Neural crest cell (in vitro differentiated cells): ENCODE measurements around the gene MKS1. TPM values are rescaled to one million over a fixed set of nuclear protein-coding genes. Genes with fewer than 3 reads are reported as not detected.
A peak's percentile ranks its signal among the peaks of the same experiment; 100 is the strongest.

Experiments
- DNase-seq: peaks from one replicate; pipeline ENCODE4 v3.0.0; 2021; ENCODE audit warnings: low read depth, mixed read lengths, low spot score
- H3K27ac Mint-ChIP-seq: one replicate; pipeline ENCODE4 v1.8.0; 2021; ENCODE audit warnings: mild to moderate bottlenecking, mixed read lengths; ENCODE audit not compliant: unreplicated experiment
- H3K27me3 Mint-ChIP-seq: 2 replicates; pipeline ENCODE4 v1.8.0; 2021; ENCODE audit warnings: low read depth, mild to moderate bottlenecking, mixed read lengths
- H3K36me3 Mint-ChIP-seq: 2 replicates; pipeline ENCODE4 v1.8.0; 2021; ENCODE audit warnings: low read depth, mild to moderate bottlenecking, mixed read lengths
- H3K4me1 Mint-ChIP-seq: 2 replicates; pipeline ENCODE4 v1.8.0; 2021; ENCODE audit warnings: mixed read lengths
- H3K4me3 Mint-ChIP-seq: one replicate; pipeline ENCODE4 v1.8.0; 2021; ENCODE audit warnings: mild to moderate bottlenecking, mixed read lengths
- H3K9me3 Mint-ChIP-seq: 2 replicates; pipeline ENCODE4 v1.8.0; 2021; ENCODE audit warnings: mixed read lengths
- CTCF ChIP-seq: fragments of 200-600 bp; sonication (generic); conservative IDR thresholded peaks from 2 replicates; pipeline ENCODE4 v1.5.0; 2021; ENCODE audit warnings: antibody characterized with exemption, mild to moderate bottlenecking
- total RNA-seq: library from RNA; stranded (reverse); gene quantifications from 2 replicates; pipeline ENCODE4 v1.2.1, GENCODE V29; 2021

The MKS1 gene
- total RNA-seq, 1 donor from 2014 or later: 34.2 TPM

GRCh38 chr17:58247511-58248363, 28.7 kb upstream of the MKS1 start:
- Mint-ChIP-seq H3K36me3 (no peaks in the 10 kb centered on the region), H3K4me3 (peak overlapping the region; percentile 35), H3K27ac (no peak overlapping the region), H3K9me3 (no peaks in the 10 kb centered on the region), H3K4me1 (no peaks in the 10 kb centered on the region), H3K27me3 (peaks cover 92% of the 10 kb centered on the region)
- DNase-seq: no peak
- TF ChIP-seq CTCF: no peak

- no peak for DNase-seq
- Mint-ChIP-seq H3K9me3 (no peaks in the 10 kb centered on the region), H3K4me3 (no peak overlapping the region), H3K36me3 (no peaks in the 10 kb centered on the region), H3K4me1 (no peaks in the 10 kb centered on the region), H3K27ac (no peak overlapping the region), H3K27me3 (peaks cover 92% of the 10 kb centered on the region)
- no peak for TF ChIP-seq CTCF
These were observed 27.7 kb upstream of the MKS1 start for GRCh38 chr17:58246781-58247180.

GRCh38 chr17:58246104-58246740, 27.2 kb upstream of the MKS1 start:
- Mint-ChIP-seq H3K9me3 (no peaks in the 10 kb centered on the region), H3K27ac (no peak overlapping the region), H3K4me3 (no peak overlapping the region), H3K27me3 (peaks cover 92% of the 10 kb centered on the region), H3K36me3 (no peaks in the 10 kb centered on the region), H3K4me1 (no peaks in the 10 kb centered on the region)
- DNase-seq: no peak
- no peak for TF ChIP-seq CTCF

GRCh38 chr17:58245428-58246103, 26.5 kb upstream of the MKS1 start:
- H3K36me3 Mint-ChIP-seq: no peaks in the 10 kb centered on the region

More at GRCh38 chr17:58245428-58246103, 26.5 kb upstream of the MKS1 start:
- Mint-ChIP-seq H3K9me3 (no peaks in the 10 kb centered on the region), H3K4me1 (no peaks in the 10 kb centered on the region), H3K4me3 (no peak overlapping the region), H3K27ac (no peak overlapping the region), H3K27me3 (peaks cover 91% of the 10 kb centered on the region)
- no peak for DNase-seq
- TF ChIP-seq CTCF: no peak
